ENCODE results near the gene TCHP.
"Not testable (repeated sequence)": the region's sequence is repeated elsewhere in the genome, so short reads cannot be mapped to it uniquely, and the experiment has no call there.

The TCHP gene

DNA sequence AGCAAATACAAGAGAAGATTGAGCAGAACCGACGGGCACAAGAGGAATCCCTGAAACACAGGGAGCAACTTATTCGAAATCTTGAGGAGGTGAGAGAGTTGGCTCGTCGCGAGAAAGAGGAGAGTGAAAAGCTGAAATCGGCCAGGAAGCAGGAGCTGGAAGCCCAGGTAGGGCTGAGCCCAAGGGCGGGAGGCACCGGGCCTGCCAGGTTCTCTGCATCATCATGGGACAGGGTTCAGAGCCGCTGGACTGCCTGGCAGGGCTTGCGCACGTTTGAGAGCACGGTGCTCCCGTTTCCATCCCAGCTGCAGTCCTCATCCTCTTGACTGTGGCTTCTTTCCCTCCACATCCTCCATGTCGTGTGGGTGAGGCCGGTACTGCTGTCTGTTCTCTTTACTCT lies 14.4 kb downstream of the TCHP start:
- DNase-seq = no peak

DNA sequence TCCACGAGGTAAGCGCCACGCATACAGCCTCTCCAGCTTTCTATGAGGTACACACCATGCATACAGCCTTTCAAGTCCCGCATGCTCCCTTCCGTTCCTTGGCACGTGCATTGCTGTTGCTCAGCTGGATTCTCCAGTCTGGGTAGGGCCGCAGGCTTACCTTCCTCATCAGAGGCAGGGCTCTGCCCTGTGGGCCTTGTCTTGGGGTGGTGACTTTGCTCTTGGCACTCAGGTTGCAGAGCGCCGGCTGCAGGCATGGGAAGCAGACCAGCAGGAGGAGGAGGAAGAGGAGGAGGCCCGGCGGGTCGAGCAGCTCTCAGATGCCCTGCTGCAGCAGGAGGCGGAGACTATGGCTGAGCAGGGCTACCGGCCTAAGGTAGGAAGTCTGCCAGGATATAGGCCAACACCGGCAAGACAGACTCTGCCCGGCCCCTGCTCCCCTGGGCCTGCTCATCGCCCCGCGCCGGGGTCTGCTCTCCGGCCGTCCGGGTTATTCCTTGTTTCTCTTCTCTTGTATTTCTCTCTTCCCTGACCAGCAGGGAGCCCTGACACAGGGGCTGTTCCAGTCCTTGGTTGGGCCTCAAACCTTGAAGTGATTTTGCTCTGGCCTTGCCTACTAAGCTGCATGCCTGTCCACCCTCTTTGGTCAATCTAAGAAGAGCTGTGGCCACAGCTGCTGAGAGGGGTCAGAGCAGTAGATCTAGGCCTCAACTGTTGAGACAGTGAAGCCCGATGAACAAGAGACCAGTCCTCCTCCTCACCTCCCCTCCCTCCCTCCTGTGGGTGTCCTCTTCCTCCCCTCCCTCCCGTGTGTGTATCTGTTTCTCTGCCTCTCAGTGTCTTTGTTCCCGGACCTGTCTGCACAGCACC lies 15.3 kb downstream of the TCHP start:
- no peak for DNase-seq

DNA sequence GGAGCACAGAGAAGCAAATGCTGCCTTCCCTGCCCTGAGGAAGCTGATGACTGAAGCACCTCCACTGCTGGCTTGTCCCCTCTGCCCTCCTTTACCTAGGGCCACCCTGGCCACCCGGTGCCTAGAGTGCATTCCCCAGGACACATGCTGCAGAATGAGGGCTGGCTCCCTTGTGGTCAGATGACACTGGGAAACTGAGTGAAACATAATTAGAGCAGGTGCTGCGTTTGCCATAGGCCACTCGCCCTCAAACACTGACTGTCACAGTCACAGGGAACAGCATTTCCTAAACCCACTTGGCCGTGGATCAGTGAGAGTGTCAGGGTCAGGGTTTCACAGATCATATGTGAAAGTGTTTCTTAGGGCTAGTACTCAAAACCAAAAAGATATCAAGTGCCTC lies 16.0 kb downstream of the TCHP start:
- DNase-seq = no peak

DNA sequence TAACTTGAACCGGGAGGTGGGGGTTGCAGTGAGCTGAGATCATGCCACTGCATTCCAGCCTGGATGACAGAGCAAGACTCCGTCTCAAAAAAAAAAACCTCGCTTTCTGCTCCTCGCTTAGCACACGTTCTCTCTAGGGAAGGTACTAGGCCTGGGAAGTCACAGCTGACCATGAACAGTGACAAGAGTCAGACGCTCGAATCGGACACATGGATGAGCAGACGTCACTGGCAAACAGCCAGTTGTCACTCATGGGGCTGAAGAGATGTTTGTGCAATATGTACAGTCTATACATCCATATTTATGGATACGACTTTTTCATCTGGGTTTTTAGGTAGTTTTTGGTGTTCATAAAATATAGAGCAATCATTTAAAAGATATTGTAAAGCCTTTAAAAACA lies 19.4 kb downstream of the TCHP start:
- no peak for DNase-seq

DNA sequence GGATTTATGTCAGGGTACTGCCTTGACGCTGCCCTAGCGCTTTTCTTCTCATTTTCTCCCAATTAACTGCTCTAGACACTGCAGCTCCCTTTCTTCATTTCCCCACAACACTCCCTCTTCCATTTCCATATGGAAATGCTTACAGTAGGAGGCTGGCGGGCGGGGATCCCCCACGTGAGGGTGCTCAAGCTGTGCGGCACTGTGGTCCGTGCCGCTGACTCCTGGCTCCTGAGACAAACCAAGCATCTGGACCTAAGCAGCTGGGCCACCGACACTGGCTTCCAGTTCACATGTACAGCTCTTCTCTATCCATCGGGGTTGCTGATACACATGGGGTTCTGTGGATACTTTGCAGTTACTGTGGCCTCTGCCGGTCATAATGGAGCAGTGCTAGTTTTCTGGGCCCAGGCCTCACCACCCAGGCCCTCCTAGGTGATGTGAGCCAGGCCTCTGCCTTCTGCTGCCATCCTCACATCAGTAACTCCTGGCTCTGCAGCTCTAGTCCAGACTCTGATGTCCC lies 20.2 kb downstream of the TCHP start:
- no peak for DNase-seq

DNA sequence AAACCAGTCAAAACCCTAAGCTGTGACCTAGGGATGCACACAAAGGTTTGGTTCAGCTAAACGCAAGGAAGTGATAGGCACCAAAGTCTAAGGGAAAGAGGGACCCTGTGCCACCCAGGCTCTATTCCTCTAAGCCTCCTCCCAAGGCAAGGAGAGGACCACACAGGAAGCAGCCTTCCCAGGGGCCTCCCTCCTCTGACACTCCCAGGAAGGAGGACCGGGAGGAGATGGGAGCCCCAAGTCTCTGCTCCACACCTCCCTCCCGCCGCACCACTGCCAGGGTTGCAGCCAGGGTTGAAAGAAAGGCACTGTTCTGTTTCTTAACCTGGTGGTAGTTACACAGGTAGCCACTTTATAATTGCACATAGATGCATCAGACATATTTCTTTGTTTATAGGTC lies 21.9 kb downstream of the TCHP start:
- no peak for DNase-seq

DNA sequence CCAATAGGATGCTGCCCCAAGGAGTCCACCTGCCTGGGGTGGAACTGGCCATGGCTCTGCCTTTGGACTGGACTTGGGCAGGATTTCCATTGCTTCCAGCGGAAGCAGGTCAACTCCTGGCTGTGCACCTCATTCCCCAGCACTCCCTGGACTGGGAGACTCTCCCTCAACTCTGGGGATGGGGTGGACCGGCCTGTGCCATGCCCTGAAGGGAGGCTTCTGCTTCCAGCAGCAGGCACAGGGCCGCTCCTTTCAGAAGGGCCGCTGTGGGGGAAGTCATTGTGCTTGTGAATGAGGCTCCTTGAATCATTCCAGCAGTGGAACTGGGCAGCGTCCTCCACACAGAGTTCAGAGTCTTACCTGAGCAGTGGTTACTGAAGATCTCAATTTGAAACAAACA lies 23.0 kb downstream of the TCHP start:
- DNase-seq = no peak

DNA sequence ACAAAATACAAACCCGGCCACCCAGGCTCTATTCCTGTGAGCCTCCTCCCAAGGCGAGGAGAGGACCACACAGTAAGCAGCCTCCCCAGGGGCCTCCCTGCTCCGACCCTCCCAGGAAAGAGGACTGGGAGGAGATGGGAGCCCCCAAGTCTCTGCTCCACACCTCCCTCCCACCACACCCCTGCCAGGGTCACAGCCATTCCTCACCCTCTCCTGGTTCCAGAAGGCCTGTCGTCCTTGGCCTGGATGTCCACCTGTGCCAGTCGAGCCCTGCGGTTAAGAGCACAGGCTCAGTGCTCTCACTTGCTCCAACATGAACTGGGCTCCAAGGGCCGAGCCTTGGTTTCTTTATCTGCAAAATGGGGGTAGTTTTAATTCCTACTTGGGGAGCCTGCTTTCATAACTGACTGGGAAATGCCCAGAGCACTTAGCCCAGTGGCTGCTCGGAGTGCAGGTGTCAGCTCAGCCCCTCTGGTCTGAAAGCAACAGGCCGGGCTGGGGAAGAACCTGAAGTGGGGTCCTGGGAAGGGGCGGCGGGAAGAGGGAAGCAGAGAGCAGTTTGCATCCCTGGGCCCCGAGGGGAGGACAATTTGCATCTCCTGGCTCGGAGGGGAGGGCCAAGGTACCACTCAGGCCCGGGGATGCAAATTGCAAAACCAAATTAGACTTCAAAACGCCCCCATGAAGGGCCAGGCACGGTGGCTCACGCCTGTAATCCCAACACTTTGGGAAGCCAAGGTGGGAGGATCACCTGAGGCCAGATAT lies 23.6 kb downstream of the TCHP start:
- no peak for DNase-seq

DNA sequence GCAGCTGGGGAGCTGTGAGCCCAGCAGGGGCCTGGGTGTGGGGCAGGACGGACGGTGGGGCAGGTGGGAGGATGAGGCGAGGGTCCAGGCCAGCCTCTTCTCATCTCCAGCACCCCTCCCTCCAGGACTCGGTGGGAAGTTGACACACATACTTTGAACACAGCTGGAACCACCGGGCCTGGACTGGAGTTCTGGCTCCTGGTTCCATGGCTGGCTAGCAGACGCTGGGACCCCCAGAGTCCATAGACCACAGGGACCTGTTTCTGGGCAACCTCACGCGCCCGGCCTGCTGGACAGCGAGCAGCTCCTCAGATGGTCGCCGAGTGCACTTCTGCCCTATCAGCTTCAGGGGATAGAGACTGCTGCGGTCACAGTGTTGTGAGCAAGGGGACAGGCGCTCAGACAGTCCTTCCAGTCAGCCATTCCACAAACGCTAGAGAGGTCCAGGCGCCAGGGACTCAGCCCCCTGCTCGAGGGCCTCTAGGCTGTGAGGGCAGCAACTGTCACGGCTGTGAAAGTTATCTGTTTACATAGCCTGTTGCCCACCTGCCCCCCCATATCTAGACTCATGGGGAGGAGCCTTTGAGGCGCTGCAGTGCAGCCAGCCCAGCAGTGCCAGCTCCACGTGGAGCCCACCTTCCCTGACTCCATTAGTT lies 25.2 kb downstream of the TCHP start:
- DNase-seq = no peak

DNA sequence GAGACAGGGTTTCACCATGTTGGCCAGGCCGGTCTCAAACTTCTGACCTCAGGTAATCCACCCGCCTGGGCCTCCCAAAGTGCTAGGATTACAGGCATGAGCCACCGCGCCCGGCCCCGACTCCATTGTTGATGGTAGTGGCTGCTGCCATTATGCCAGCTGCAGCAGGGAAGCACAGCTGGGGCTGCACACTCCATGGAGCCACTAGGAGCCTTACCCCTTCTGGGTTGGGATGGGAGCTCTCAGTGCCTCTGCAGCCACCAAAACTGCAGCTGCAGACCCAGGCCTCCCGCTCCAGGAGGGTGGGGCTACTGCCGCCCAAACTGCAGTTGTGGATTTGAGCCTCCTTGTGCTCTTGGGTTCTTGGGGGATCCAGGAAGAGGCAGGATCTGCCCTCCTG lies 25.9 kb downstream of the TCHP start:
- no peak for DNase-seq

DNA sequence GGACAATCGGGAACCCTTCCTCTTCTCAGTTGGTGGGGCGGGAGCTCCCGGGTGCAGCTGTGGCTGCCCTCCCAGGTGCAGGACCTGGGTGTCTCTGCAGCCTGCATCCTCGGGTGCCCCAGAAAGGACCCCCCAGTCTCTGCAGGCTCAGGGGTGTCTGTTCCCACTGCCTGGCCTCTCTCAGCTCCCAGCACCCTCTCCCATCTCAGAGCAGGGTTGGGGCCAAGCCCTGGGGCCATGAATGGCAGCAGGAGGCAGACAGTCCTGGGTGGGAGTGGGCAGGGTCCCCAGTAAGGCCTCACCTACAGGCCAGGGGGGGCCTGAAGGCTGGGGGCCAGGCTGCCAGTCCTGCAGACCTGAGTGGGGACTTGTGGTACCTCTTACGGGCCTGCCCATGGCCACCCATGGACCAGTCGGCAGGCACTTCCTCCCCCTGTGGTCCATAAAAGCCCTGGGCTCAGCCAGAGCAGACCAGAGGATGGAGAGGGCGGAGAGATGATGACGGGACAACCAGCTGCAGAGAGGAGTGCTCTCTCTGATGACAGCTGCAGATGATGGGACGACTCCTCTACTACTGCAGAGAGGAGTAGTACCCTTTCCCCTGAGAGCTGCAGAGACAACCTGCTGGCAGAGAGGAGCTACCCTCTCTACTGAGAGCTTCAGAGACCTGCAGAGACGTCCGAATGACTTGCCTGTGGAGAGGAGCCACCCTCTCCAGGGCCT lies 26.6 kb downstream of the TCHP start:
- DNase-seq = no peak

DNA sequence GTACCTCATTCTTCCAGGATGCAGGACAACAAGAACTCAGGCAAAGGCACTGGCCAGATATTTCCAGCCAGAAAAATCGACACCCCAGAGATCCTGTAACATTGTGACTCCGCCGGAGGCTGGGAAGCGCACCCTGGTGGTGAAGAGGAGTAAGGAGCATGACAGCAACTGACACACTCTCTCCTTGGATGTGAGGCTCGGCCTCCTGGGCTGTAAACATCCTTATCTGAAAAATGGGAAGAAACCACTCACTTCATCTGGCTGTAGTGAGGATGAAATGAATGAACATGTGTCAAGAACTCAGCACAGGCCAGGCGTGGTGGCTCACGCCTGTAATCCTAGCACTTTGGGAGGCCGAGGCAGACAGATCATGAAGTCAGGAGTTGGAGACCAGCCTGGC lies 27.5 kb downstream of the TCHP start:
- no peak for DNase-seq

DNA sequence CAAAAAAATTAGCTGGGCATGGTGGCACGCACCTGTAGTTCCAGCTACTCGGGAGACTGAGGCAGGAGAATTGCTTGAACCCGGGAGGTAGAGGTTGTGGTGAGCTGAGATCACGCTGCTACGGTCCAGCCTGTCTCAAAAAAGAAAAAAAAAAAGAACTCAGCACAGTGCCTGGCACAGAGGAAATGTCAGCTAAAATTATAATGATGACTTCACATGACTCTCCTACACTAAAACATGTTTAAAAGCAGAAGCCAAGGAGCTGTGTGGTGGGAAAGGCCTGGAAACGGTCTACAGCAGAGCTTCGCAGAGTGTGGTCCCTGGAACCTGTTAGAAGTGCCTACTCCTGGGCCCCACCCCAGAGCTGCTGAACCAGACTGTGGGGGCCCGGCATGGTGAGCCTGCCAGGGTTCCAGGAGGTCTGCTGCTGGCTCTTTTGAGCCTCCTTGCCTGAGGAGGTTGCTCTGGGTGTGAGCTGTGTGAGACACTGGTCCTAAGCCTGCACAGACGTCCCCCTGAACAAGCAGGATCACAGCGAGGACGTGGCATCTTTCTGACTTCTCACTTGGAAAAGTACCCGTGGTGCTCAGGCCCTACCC lies 28.1 kb downstream of the TCHP start:
- DNase-seq = no peak

DNA sequence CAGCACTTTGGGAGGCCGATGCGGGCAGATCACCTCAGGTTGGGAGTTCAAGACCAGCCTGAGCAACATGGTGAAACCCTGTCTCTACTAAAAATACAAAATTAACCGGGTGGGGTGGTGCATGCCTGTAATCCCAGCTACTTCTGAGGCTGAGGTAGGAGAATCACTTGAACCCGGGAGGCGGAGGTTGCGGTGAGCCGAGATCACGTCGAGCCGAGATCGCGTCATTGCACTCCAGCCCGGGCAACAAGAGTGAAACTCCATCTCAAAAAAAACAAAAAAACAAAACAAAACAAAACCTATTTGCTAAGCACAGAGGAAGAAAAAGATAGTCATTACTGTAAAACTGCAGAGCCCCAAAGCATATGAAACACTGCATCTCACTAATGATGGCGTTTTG lies 29.3 kb downstream of the TCHP start:
- not testable (repeated sequence) for DNase-seq

DNA sequence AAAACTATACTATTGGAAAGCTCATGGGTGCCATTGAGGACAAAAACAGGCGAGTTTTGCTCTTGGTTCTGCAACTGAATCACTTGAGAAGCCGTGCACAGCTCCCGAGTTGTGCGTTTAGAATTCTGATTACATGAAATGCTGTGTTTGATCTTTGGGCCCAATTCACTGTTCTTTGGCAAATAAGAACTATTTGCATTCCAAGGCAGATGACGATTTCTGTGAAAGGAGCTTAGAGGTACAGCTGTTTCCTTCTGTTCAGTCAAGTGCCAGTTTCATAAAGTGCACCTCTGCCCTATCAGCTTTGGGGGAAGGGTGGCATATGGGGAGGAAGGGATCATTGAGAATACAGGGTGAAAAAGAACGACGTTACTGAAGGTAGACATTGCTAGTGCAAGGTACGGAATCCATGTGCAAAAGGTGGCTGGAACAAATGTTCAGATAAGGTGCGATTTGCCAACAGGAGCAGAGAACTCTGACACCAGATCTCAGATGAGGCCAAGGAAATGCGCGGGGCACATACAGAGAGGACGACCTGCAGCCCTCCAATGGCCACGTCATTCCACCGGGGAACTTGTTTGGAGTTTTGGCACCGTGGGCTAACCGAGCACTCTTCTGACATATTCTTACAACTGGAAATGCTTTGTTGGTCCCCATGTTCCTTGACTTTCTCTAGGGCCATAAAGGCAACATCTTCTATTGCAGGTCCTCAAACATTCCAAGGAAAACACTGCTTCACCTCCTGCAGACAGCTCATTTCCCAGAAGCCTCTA lies 30.1 kb downstream of the TCHP start:
- DNase-seq = no peak

DNA sequence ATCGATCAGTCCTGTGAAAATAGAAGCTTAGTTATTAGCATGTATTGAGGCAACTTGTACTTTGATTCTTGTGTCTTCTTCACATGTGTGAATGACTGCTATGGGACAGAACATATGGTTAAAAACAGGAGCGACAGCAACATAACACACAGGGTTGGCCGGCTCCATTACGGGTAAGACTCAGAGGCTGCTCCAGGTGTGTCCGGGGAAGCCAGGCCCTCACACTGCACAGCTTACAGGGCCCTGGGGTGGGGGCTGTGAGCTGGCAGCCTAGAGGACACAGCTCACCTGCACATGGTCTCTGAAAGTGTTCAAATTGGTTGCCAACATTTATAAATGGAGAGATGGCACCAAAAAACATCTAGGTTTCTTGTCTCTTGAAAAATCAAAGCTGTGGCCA lies 31.1 kb downstream of the TCHP start:
- DNase-seq = no peak

DNA sequence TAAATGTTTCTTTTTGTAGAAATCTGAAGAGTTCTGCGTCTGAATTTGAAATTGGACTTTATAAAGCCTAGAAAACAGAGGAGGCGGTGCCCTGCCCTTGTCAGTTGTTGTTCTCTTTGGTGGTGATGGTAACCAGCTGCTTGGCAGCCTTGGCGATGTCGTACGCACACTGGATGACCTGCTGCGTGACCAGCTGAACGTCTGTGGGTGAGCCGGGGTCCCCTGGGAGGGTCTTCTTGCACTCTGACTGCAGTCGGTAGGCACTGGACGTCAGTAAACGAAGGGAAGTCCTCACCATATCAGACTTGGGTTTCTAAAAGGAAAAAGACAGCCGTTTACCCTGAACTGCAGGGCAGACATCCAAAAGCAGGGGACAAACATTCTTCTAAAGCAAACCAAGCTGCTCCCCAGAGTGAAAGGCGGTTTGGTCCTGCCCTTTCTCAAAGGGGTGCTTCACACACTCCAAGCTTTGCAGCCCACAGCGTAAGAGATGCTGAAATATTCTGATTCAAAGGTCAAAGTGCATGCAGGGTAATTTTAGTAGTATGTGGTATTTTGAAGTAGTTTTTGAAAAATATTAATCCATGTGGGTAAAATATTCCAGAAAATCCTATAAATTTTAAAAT lies 32.9 kb downstream of the TCHP start:
- no peak for DNase-seq

DNA sequence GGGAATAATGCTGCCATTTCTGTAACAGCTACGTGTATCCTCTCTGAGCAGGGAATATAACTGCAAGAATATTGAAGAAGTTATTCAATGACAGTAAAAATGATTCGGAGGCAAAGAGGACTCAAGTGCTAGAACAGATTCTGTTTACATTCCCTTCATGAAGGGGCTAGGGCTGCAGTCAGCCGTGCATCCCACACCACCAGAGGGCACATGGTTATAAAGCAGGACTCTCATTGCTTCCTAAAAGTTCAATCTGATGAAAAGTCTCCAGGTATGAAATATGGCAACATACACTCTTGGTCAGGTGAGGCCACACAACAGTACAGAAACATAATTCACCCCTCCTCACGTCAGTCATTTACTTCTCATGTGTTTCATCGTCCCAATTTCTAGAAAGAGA lies 34.0 kb downstream of the TCHP start:
- DNase-seq = no peak

DNA sequence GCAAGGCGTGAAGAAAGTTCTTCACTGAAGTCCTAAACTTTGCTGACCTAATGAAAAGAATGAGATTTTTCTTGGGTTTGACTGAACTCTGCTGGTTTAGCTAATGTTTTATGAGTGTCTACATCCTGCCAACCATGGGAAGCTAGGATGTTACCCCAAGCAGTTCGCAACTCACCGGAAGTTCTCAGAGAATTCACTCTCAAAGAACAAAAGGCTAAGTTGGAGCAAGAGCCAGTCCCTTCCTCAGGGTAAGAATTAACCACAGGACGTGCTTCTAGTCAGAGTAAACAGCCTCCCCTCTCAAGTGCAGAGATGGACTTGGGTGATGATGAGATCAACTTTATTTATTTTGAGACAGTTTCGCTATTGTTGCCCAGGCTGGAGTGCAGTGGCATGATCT lies 37.3 kb downstream of the TCHP start:
- DNase-seq = no peak

DNA sequence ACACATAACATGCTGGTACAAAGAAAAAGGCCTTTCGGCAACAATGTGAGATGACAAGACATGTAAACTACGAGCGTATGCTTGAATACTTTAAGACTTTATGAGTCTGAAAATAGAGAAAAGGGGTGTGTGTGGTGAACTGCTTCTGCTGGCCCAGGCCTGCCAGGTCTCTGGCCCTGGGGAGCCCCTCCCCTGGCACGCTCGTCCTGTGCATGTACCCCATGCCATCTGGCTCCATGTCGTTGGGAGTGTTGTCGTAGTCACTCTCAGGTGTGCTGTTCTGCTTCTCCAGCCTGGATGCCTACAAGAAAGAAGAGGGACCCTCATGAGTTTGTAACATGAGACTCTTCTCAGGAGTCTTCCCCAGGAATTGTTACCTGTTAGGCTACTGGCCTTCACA lies 38.9 kb downstream of the TCHP start:
- no peak for DNase-seq

DNA sequence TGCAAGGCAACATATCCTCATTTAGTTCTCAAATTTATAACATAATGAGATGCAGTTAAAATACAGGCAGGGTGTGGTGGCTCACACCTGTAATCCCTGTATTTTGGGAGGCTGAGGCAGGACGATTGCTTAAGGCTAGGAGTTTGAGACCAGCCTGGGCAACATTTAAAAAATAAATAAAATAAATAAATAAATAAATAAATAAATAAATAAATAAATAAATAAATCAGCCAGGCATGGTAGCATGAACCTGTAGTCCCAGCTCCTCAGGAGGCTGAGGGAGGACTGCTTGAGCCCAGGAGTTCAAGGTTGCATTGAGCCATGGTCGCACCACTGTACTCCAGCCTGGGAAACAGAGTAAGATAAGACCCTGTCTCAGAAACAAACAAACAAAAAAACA lies 39.4 kb downstream of the TCHP start:
- no peak for DNase-seq
